Measurements from ENCODE around the gene NLE1. TPM values are rescaled to one million over a fixed set of nuclear protein-coding genes. Genes with fewer than 3 reads are reported as not detected.
A peak's percentile ranks its signal among the peaks of the same experiment; 100 is the strongest.
"Not testable (repeated sequence)": the region's sequence is repeated elsewhere in the genome, so short reads cannot be mapped to it uniquely, and the experiment has no call there.

NLE1 gene
- total RNA-seq, 1 experiment from 2014 or later = 14.1 TPM

DNA sequence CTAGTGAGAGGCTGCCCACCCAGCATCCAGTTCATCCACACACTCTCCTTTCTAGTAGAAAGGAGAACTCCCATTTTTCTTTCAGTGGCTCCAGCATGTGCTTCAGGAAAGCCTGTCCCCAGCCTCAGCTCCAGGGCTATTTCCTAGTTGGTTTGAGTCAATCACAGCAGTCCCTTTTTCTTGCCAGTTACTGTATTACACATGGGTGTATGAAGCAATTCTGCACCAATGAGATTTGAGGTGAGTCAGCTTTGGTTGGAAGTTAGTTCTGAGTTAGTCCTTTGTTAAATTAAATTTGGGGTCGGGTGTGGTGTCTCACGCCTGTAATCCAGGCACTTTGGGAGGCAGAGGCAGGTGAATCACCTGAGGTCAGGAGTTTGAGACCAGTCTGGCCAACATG, 47.2 kb downstream of the NLE1 start:
- Histone ChIP-seq H3K79me2 (ENCODE audit: low read length) (no peaks in the 10 kb centered on the region), H3K9me3 (ENCODE audit: low read length) (no peaks in the 10 kb centered on the region), H3K4me1 (ENCODE audit: low read length) (peaks cover 6% of the 10 kb centered on the region), H3K27ac (ENCODE audit: low read length) (no peak overlapping the region), H3K27me3 (ENCODE audit: low read length) (no peaks in the 10 kb centered on the region), H2AFZ (ENCODE audit: low read length) (no peak overlapping the region), H3K4me2 (ENCODE audit: low read depth, low read length, poor library complexity, severe bottlenecking) (no peak overlapping the region), H3K9ac (ENCODE audit: low read length) (no peak overlapping the region), H4K20me1 (ENCODE audit: insufficient read depth, low read depth, low read length) (no peaks in the 10 kb centered on the region), H3K4me3 (ENCODE audit: low read length) (no peak overlapping the region), H3K9me2 (replicated peaks; ENCODE audit: insufficient read depth, low read length) (no peaks in the 10 kb centered on the region), H3K36me3 (ENCODE audit: insufficient read depth, low read length) (peaks cover 5% of the 10 kb centered on the region; the same call in 1 of the 2 replicates)
- no peak for DNase-seq

GRCh38 chr17:35090707-35091106, 51.4 kb downstream of the NLE1 start:
- not testable (repeated sequence) for H3K9ac ChIP-seq (ENCODE audit: low read length); H3K36me3 ChIP-seq (ENCODE audit: insufficient read depth, low read length); H3K27me3 ChIP-seq (ENCODE audit: low read length); H3K4me3 ChIP-seq (ENCODE audit: low read length); H3K4me2 ChIP-seq (ENCODE audit: low read depth, low read length, poor library complexity, severe bottlenecking); H3K9me3 ChIP-seq (ENCODE audit: low read length); H2AFZ ChIP-seq (ENCODE audit: low read length); H3K79me2 ChIP-seq (ENCODE audit: low read length); DNase-seq; H3K27ac ChIP-seq (ENCODE audit: low read length); H3K9me2 ChIP-seq (replicated peaks; ENCODE audit: insufficient read depth, low read length); H4K20me1 ChIP-seq (ENCODE audit: insufficient read depth, low read depth, low read length)
- H3K4me1 ChIP-seq (ENCODE audit: low read length) = peaks cover 22% of the 10 kb centered on the region

- H3K79me2 ChIP-seq (ENCODE audit: low read length) = no peaks in the 10 kb centered on the region
- DNase-seq = no peak
- H2AFZ ChIP-seq (ENCODE audit: low read length) = peak overlapping the region; percentile 96
- H3K4me2 ChIP-seq (ENCODE audit: low read depth, low read length, poor library complexity, severe bottlenecking) = peak overlapping the region; percentile 79
- H3K27ac ChIP-seq (ENCODE audit: low read length) = no peak overlapping the region
- peak overlapping the region; percentile 73 for H3K9ac ChIP-seq (ENCODE audit: low read length)
- no peaks in the 10 kb centered on the region for H3K27me3 ChIP-seq (ENCODE audit: low read length)
- H3K9me3 ChIP-seq (ENCODE audit: low read length) = no peaks in the 10 kb centered on the region
- H3K36me3 ChIP-seq (ENCODE audit: insufficient read depth, low read length) = no peaks in the 10 kb centered on the region
- H3K4me3 ChIP-seq (ENCODE audit: low read length) = peak overlapping the region; percentile 58
- no peaks in the 10 kb centered on the region for H3K9me2 ChIP-seq (replicated peaks; ENCODE audit: insufficient read depth, low read length)
- no peaks in the 10 kb centered on the region; the same call in 1 of the 2 replicates for H4K20me1 ChIP-seq (ENCODE audit: insufficient read depth, low read depth, low read length)
- peaks cover 20% of the 10 kb centered on the region for H3K4me1 ChIP-seq (ENCODE audit: low read length)
Measured at GRCh38 chr17:35089586-35090296, 52.4 kb downstream of the NLE1 start.

GRCh38 chr17:35088881-35089585, 53.1 kb downstream of the NLE1 start:
- Histone ChIP-seq H3K9ac (ENCODE audit: low read length) (peak overlapping the region; percentile 78), H2AFZ (ENCODE audit: low read length) (peak overlapping the region; percentile 96), H3K4me1 (ENCODE audit: low read length) (peaks cover 20% of the 10 kb centered on the region), H3K36me3 (ENCODE audit: insufficient read depth, low read length) (no peaks in the 10 kb centered on the region), H3K4me2 (ENCODE audit: low read depth, low read length, poor library complexity, severe bottlenecking) (peak overlapping the region; percentile 79), H4K20me1 (ENCODE audit: insufficient read depth, low read depth, low read length) (no peaks in the 10 kb centered on the region; the same call in 1 of the 2 replicates), H3K9me2 (replicated peaks; ENCODE audit: insufficient read depth, low read length) (no peaks in the 10 kb centered on the region), H3K79me2 (ENCODE audit: low read length) (no peaks in the 10 kb centered on the region), H3K9me3 (ENCODE audit: low read length) (no peaks in the 10 kb centered on the region), H3K27ac (ENCODE audit: low read length) (no peak overlapping the region), H3K27me3 (ENCODE audit: low read length) (no peaks in the 10 kb centered on the region), H3K4me3 (ENCODE audit: low read length) (peak overlapping the region; percentile 69)
- peak; percentile 95 for DNase-seq

DNA sequence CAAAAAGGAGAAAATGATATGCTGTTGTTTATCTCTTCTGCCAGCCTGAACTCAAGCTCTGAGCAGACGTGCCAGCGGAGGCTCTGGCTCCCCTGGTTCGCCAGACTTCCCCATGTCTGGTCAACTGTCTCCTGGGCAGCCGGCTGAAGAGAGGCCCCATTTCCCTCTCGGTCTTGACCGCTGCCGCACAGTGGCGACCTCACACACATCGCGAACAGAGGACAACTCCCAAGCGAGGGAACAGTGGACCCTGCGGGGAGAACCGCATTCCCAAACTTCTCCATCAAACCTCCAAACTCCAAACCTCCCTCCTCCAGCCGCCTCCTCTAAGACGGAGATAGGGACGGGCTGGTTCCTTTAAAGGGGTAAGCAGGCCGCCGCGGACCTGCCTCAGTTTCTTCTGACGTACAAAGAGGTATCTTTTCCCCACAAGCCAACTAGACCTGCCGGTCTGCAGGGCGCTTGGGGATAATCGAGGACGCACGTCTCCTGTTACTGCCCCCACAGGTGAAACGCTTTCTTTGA, 53.7 kb downstream of the NLE1 start:
- no peaks in the 10 kb centered on the region; the same call in 1 of the 2 replicates for H4K20me1 ChIP-seq (ENCODE audit: insufficient read depth, low read depth, low read length)
- peak overlapping the region; percentile 77 for H3K4me2 ChIP-seq (ENCODE audit: low read depth, low read length, poor library complexity, severe bottlenecking)
- H3K4me3 ChIP-seq (ENCODE audit: low read length) = peak overlapping the region; percentile 69
- DNase-seq = no peak
- no peaks in the 10 kb centered on the region for H3K9me3 ChIP-seq (ENCODE audit: low read length)
- no peaks in the 10 kb centered on the region for H3K27me3 ChIP-seq (ENCODE audit: low read length)
- H3K79me2 ChIP-seq (ENCODE audit: low read length) = no peaks in the 10 kb centered on the region
- peak overlapping the region; percentile 86; the same call in 1 of the 2 replicates for H2AFZ ChIP-seq (ENCODE audit: low read length)
- H3K4me1 ChIP-seq (ENCODE audit: low read length) = peaks cover 20% of the 10 kb centered on the region
- H3K9ac ChIP-seq (ENCODE audit: low read length) = peak overlapping the region; percentile 78
- H3K27ac ChIP-seq (ENCODE audit: low read length) = no peak overlapping the region
- H3K9me2 ChIP-seq (replicated peaks; ENCODE audit: insufficient read depth, low read length) = no peaks in the 10 kb centered on the region
- H3K36me3 ChIP-seq (ENCODE audit: insufficient read depth, low read length) = no peaks in the 10 kb centered on the region

- Histone ChIP-seq H3K27me3 (ENCODE audit: low read length) (no peaks in the 10 kb centered on the region), H3K36me3 (ENCODE audit: insufficient read depth, low read length) (no peaks in the 10 kb centered on the region), H3K9me3 (ENCODE audit: low read length) (no peaks in the 10 kb centered on the region), H3K4me2 (ENCODE audit: low read depth, low read length, poor library complexity, severe bottlenecking) (peak overlapping the region; percentile 77), H4K20me1 (ENCODE audit: insufficient read depth, low read depth, low read length) (no peaks in the 10 kb centered on the region; the same call in 1 of the 2 replicates), H3K27ac (ENCODE audit: low read length) (no peak overlapping the region), H2AFZ (ENCODE audit: low read length) (0 out of 2 replicates have a peak overlapping the region, but pooled peaks have one; percentile 86), H3K9me2 (replicated peaks; ENCODE audit: insufficient read depth, low read length) (no peaks in the 10 kb centered on the region), H3K4me1 (ENCODE audit: low read length) (peaks cover 26% of the 10 kb centered on the region), H3K79me2 (ENCODE audit: low read length) (no peaks in the 10 kb centered on the region), H3K9ac (ENCODE audit: low read length) (peak overlapping the region; percentile 78), H3K4me3 (ENCODE audit: low read length) (peak overlapping the region; percentile 69)
- no peak for DNase-seq
Measured at GRCh38 chr17:35087731-35088355, 54.3 kb downstream of the NLE1 start.

- Histone ChIP-seq H3K4me1 (ENCODE audit: low read length) (peaks cover 34% of the 10 kb centered on the region), H3K36me3 (ENCODE audit: insufficient read depth, low read length) (no peaks in the 10 kb centered on the region), H3K4me3 (ENCODE audit: low read length) (no peak overlapping the region), H3K9me2 (replicated peaks; ENCODE audit: insufficient read depth, low read length) (no peaks in the 10 kb centered on the region), H2AFZ (ENCODE audit: low read length) (no peak overlapping the region), H3K27ac (ENCODE audit: low read length) (no peak overlapping the region), H3K27me3 (ENCODE audit: low read length) (no peaks in the 10 kb centered on the region), H3K79me2 (ENCODE audit: low read length) (no peaks in the 10 kb centered on the region), H3K4me2 (ENCODE audit: low read depth, low read length, poor library complexity, severe bottlenecking) (peak overlapping the region; percentile 77), H4K20me1 (ENCODE audit: insufficient read depth, low read depth, low read length) (no peaks in the 10 kb centered on the region; the same call in 1 of the 2 replicates), H3K9ac (ENCODE audit: low read length) (no peak overlapping the region), H3K9me3 (ENCODE audit: low read length) (no peaks in the 10 kb centered on the region)
- no peak for DNase-seq
Measured at GRCh38 chr17:35086931-35087573, 55.1 kb downstream of the NLE1 start.
